NCI-H526 treated with DMSO at 0.1 percent for 48 hours (cell line): ENCODE results near the gene FOXI2.

Source experiments
- DNase-seq: peaks from one replicate; lab custom pipeline; 2025; lab: John Stamatoyannopoulos, UW

FOXI2 gene

GRCh38 chr10:127743205-127743604 is 6.2 kb downstream of the FOXI2 start:
- no peak for DNase-seq

DNA sequence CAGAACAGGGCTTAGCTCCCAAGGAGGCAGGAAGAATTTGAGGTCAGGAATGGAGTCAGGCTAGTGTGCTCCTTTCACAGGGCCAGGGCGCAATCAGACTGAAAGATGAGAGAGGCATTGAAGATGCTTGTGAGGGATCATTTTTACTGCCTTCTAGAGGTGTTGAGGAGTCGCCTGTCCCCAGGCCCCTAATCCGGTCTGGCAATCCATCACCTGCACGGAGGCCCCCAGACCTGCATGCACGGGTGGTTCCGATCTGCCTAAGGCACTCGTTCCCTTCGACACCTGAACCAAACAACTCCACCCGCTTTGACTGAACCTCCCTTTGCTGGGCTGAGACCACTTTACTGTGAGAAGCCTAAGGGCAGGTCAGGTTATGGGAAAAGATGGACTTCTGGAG is 8.0 kb downstream of the FOXI2 start:
- DNase-seq, result no peak

- DNase-seq, result no peak
Measured at GRCh38 chr10:127745861-127746260, 8.9 kb downstream of the FOXI2 start.

GRCh38 chr10:127755753-127756152 is 18.8 kb downstream of the FOXI2 start:
- no peak for DNase-seq

- no peak for DNase-seq
Measured at GRCh38 chr10:127756264-127756663, 19.3 kb downstream of the FOXI2 start.

DNA sequence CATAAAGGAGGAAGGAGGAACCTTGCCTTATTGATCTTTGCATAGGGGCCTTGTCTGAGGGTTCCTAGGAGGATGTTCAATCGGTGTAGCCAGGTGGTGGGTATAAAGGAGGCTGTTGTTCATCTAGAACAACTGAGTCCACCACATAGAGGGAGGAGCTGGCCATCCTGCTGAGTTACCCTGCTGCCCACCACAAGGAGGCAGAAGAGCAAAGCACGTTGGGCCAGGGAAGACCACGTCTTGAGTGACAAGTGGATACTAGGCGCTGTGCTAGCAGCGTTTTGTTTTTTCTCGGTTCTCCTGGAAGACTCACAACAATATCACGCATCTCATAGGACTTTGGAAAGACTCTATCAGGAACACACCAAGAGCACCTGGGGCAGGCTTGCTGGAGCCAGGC is 20.0 kb downstream of the FOXI2 start:
- no peak for DNase-seq

DNA sequence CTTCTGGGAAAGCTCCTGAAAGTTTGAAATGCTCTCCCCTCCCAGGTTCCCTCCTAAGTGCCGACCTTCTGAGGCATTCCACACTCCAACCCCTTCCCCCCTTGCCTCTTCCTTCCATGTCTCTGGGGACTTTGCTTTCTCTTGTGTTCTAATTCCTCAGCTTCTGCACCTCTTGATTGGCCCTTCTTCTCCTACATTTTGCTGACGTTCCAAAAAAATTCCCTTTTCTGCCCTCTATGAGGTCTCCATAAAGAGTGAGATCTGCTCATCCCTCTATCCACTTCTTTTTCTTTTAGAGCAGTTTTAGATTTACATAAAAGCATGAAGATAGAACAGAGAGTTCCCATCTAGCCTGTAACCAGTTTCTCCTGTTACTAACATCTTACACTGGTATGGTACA is 22.3 kb downstream of the FOXI2 start:
- DNase-seq, result no peak

DNA sequence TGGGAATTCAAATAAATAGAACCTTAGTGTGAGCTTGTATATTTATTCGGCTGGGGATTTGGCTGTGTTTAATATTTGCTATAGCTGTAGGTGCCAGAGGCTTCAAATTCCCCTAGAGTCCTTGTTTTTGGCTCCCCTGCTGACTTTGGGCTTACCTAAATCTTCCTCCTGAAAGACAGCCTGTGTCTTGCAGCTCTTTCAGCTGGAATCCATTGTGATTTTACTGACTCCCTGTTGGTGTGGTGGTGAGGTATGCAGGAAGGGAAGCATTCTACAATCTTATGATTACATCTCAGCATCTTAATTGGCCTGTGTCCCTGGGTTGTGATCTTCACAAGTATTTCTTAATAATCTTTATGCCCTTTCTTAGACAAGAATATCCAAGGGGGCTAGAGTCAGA is 25.9 kb downstream of the FOXI2 start:
- no peak for DNase-seq

- DNase-seq, result no peak
Measured at GRCh38 chr10:127774766-127775559, 38.0 kb downstream of the FOXI2 start.

- DNase-seq, result no peak
Measured at GRCh38 chr10:127776816-127777215, 39.8 kb downstream of the FOXI2 start.

DNA sequence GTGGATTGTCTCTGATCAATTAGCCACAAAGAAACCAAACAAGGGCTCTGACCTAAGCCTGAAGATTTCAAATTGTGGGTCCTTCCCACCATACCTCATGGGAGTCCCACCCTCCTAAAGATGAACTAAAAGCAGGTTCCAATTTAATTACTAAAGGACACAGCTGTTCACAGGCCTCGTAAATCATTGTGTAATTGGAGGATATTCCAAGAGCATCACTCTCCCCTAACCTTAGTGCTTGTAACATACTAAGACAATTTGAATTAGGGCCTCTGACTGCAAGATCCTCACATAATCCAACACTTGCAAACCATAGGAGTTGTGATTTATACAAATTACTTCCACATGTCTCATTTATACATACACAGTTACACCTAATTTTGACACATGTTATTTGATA is 44.4 kb downstream of the FOXI2 start:
- DNase-seq, result no peak

- no peak for DNase-seq
Measured at GRCh38 chr10:127787873-127788272, 50.9 kb downstream of the FOXI2 start.

GRCh38 chr10:127790066-127790624 is 53.2 kb downstream of the FOXI2 start:
- DNase-seq, result no peak
